Activated CD4-positive, alpha-beta T cell treated with anti-CD3 and anti-CD28 coated beads, Interleukin-2, amount 50 U/mL, for 1 hour (primary cell): ENCODE results near the gene HMX3.

Source experiments
- DNase-seq: peaks from one replicate; pipeline ENCODE4 v3.0.0-alpha.2; 2020

Gene HMX3

DNA sequence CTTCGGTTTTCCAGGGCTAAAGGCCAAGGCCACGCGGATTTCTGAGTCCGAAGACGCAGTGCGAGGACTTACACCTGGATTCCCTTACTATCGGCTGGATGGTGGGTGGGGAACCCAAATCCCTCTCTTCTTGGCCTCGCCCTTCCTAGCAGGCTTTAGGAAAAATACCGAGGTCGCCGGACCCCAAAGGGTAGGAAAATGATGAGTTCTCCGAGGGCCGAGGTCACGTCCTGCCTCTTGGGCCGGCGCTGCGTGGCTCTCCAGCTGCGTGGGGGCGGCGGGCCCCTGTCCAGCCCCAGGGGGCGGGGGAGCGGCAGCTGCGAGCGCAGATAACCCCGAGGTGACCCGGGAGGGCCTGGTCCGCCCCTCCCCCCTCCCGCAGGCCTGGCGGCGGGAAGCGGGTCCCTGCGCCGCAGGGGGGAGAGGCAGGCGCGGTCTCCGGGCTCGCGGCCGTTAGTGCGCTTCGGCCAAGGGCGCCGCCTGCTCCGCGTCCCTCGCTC lies 805 bp upstream of the HMX3 start:
- no peak for DNase-seq

DNA sequence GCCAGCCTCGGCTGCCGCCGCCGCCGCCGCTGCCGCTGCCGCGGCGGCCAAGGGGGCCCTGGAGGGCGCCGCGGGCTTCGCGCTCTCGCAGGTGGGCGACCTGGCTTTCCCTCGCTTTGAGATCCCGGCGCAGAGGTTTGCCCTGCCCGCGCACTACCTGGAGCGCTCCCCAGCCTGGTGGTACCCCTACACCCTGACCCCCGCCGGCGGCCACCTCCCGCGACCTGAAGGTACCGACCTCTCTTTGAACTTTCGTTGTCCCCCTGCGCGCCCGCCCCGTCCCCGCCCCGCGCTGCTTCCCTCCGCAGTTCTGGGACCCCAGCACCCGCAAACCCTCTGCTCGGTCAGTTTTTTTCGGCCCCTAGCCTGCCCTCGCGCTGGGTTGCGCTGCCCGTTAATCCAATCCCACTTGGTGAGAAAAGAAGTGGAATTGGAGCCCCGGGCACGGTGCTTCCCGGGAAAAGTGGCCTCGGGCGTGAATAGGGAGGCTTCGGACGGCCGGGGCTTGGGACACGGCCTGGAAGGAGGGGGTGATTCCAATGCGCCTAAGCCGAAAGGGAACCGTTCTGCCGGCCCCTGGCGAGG lies 543 bp downstream of the HMX3 start:
- no peak for DNase-seq

DNA sequence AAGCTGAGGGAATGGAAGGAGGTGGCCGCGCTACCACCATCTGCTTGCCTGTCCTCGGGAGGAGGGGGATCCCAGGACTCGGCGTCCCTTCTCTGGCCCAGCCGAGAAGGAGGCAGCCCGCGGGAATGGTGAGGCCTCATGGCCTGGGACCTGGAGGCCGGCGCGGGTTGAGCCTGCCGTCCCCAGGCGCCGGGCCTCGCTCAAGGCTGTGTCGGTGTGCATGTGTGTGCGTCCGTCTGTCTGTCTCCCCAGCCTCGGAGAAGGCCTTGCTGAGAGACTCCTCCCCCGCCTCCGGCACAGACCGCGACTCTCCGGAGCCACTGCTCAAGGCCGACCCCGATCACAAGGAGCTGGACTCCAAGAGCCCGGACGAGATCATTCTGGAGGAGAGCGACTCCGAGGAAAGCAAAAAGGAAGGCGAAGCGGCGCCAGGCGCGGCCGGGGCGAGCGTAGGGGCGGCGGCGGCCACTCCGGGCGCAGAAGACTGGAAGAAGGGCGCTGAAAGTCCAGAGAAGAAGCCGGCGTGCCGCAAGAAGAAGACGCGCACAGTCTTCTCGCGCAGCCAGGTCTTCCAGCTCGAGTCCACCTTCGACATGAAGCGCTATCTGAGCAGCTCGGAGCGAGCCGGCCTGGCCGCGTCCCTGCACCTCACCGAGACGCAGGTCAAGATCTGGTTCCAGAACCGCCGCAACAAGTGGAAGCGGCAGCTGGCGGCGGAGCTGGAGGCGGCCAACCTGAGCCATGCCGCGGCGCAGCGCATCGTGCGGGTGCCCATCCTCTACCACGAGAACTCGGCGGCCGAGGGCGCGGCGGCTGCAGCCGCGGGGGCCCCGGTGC lies 1.3 kb downstream of the HMX3 start:
- peak; percentile 27 for DNase-seq

DNA sequence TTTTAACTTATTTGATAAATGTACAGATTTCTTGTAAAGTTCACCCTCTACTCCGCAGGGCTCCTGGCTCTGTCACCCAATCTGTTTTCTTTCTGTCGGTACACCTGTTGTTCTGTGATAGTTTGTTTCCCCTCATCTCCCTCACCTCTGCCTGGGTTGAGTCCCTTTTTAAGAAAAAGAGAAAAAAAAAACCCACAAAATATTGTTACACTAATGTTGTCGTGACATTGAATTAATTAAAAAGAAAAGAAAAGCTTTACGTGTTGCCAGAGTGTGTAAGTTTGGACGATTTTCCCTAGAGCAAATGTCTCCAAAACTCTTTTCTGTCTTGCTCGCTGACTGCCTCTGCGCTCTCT lies 3.4 kb downstream of the HMX3 start:
- no peak for DNase-seq

DNA sequence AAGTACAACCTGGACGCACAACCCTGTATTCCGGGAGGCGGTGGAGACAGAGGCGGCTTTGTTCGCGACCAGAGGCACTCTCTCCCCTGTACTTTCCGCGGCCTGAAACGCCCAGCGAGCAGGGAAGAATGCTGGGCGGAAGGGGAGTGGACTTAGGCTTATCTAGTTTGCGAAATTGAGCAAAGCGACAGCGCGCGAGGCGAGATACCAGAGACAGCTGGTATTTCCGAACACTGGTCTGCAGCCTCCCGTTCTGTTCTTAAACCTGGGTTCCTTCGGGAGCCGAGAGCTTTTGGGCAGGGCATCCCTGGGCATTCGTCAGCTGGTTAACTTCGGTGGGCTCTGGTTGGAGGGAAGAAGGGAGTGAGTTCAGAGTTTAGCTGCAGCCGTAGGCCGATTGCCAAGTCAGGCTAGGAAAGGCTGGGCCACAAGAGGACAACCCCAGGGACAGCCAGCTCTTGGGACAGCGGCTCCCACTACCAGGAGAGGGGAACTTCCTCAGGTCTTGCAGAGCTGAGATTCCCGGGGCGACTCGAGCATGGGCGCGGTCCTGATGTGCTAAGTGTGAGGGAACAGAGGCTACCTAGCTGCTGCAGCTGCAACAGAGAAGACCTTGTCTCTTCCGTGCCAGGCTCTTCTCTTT lies 3.9 kb downstream of the HMX3 start:
- no peak for DNase-seq

DNA sequence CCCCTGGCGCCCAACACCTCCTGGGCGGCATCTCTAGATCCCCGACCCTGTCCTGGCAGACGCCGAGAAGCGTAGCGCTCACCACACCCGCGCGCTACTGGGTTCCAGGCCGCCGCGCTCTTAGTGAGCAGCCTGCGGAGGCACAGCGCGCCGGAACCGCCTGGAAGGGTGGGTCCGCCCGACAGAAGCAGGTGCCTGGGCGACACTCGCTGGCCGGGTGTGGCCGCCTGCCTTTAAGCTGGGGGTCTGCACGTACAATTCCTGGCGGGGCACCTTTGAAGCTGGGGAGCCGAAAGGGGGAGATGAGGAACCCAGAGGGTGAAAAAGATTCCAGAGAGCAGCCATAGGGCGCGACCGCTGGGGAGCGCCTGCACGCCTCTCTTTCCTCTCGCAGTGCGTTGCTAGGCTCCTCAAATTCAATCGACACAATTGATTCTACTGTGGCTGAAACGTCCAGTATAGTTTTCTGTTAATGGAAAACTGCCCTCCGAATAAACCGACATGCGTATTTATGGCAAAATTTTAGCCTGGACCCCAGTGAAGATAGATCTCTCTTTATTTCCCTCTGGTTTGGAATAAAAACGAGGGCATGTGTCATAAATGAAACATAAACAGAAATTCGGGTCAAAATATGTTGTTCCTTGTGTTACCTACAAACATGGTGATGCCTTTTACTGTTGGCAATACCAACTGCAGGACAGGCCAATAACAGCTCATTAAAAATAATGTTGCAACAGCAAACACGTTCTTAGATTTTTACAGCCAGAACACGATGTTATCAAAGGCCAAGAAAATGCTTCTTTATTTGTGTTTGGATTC lies 4.6 kb downstream of the HMX3 start:
- peak; percentile 15 for DNase-seq

DNA sequence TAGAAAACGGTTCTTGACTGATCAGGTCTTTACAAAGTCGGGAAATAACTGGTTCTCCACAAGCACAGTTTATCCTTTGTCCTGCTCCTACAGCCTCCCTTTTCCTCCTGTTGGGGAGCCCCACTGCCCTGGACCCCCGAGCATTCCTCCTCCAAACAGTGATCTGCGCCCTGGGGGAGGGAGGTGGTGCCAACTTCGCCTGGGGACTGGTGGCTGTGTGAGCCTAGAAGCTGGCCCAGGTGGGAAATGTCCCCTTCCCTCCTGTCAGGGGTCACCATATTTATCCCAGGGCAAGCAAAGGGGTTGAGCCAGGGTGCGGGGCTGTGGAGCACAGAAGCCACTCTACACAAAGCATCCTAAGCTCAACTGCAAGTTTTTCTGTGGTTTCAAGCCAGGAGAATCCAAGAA lies 5.2 kb downstream of the HMX3 start:
- DNase-seq = no peak

DNA sequence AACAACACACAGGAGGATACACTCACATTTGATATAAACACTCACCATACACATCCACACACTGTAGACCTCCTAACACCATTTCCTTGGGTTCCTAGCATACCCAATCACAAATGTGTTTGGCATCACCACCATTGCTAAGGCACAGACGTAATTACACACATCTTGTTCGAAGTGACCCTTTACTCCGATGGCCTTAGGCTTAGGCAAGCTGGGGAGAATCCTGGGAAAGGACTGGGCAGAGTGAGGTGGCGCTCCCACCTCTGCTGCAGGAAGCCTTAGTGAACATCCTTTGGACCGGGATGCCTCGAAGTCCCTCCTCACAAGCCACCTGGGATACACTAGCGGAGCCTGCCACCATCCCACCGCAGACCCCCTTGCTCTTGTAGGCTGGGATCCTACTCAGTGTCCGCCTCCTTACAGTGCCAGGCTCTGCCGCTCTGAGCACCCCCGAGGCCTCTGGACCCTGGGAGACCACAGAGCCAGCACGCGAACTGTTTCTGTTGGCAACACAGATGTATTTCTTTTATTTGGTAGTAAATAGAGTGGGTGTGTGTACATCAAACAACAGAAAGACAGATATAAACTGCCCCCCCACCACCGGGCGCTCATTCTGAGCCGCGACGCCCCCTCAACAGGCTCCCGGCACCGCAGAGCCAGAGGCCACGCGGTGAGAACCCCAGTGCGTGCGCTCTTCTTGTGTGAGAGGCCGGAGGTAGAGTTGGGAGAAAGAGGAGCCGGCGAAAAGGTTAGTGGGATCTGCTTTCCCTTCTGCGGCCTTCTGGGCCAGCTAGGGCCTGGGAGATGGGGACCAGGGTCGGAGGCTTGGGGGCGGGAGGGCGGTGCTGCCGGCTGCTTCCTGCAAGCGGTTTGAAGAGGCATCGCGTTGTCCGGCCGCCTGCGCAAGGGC lies 6.3 kb downstream of the HMX3 start:
- DNase-seq = no peak

DNA sequence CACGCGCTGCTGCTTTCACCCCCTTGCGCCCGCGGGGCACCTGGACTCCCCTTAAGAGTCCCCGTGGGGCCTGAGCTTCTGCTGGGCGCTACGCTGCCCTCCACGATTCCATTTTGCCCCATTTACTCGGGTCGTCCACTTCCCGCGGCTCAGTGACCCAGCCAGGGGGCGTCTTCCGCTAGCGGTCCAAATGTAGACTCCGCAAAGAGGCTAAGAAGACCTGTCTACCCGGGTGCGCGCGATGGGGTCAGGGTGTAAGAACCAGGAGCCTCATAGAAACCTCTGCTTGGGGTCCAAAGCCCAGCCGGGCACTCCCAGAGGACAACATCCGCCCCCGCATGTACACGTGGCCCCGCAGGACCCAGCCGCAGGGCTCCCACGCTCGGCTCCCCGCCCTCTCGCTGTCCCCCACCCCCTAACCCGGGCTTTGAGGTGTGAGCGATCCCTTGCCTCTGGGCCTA lies 7.0 kb downstream of the HMX3 start:
- DNase-seq = no peak

DNA sequence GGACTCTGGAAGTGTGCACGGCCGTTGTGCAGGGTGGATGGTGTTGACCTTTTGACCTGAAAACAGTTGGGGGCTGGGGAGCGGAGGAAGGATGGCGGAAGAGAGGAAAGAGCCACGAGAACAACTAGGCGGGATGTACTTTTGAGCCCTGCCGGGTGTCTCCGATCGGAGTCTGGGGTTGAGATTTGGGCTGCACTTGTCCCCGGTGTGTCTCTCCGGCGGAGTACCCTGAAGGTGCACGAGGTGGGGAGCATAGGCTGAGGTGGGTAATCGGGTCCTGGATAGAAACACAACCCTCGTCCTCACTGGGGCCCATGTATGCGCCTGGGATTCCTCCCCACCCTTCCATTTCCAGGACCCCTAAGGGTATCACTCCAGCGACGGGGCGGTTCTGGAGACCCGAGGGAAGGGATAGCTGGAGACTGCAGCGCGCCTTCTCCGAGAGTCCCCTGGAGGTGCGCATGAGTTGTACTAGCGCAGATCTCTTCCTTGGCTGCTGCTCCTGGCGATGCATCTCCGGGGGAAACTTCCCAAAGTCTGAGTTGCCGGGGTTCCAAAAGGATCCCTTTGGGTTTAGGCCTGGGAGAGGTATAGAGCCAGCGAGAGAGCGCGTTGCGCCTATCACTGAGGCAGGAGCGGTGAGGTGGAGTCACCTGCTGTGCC lies 7.5 kb downstream of the HMX3 start:
- no peak for DNase-seq

DNA sequence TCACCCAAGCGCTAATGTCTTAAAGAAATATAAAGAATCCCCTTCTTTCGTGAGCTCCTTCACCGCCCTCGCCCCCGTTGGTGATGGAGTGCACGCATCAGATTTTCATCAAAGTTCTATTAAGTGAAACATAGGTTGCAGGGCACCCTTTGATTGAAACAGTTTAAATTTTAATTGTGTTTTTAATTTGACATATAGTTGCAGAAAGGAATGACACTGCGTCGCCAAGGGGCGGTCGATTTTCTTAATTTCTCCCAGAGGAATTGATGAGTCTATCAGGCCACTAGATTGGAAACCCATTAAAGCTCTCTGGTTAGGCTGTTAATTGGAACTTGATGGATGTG lies 8.0 kb downstream of the HMX3 start:
- DNase-seq = no peak

DNA sequence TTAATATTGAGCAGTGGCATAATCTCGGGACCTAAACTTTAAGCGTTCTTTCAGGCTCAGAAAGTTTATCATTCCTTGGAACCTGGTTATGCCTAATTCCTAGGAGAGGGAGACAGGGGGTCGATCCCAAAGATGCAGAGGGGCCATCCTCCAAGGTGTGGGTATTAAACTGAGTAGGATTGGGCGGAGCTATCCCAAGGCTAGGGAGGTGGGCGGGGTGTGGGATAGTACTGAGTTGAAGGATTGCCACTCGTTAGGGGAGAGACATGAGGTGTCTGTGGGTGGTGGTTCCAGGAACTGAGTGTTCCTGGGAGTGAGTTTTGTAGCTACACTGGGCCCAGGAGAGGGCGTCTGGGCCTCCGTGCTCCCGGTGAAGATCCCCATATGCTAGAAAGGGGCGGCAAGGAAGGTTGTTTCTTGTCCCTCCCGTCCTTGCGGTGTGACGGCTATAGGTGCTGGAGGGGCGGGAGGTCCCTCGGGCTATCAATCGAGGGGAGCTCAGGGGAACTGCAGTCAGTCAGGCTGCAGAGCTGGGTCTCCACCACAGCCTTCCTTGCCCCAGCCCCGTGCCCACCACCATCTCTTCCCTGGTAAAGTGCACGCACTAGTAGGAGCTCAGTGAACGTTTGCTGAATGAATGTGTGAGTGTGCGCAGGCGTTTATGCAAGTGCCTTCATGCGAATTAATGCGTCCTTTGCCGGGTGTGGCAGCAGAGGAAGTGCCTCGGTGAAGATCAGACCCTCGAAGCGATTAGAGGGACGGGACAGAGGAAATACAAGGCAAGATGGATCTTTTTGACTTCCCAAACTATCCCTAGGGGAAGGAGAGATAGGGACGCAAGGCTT lies 9.1 kb downstream of the HMX3 start:
- no peak for DNase-seq

DNA sequence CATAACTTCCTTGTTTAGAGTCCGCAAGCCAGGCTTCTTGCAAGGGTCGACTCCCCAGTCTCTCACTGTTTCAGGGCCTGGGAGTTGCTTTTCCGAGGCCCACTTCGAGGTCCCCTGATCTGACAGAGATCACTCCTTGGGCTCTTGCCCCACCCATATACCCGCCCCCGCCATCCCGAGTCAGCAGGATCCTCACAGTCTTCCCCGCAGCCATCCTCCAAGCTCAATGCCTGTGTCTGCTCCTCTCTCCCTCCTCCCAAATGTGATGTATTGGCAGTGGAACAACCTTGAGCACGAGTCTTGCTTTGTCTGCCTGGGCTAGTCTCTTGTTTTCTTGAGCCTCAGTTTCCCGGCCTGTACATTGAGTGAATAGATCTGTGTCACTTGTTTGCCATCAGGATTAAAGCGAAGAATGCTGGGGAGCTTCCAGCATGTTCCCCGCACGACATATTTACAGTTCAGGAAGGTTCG lies 9.8 kb downstream of the HMX3 start:
- DNase-seq = no peak

DNA sequence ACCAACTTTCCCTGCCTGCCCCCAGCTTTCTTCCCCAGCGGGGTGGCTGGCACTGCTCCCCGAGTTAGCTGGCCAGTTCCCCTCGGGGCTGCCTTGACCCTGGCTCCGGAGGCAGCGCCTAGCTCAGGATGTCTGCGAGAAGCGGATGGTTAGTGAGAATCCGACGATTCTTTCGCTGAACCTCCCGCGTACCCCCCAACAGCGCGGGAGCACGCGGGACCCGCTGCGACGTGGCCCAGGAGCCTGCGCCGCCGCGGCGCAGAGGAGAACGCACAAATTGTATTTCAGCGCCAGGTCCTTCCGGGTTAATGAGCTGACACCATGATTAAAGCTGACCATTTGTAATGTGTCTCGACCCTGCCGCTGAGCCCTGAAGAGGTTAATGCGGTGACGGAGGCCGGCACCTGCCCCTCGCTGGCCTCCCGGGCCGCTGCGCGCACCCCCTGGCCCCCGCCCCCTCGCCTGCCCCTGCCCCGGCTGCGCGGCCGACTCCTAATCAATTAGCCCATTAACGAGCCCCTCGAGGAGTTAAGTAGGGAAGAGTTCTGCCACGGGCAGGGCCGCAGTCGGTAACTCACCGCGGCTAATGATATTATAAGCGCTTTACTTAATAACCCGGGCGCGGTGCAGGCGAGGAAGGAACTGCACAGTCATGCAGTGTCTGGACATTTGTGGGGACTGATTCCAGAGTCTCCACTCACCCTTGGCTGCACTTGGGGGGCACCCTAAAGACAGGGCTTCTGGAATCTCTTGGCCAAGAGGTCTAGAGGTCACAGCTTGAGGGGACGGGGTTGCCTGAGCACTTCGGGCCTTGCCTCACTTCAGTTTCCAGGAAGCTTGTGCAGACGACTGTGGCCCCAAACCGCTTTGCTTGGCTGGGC lies 10.5 kb downstream of the HMX3 start:
- no peak for DNase-seq

DNA sequence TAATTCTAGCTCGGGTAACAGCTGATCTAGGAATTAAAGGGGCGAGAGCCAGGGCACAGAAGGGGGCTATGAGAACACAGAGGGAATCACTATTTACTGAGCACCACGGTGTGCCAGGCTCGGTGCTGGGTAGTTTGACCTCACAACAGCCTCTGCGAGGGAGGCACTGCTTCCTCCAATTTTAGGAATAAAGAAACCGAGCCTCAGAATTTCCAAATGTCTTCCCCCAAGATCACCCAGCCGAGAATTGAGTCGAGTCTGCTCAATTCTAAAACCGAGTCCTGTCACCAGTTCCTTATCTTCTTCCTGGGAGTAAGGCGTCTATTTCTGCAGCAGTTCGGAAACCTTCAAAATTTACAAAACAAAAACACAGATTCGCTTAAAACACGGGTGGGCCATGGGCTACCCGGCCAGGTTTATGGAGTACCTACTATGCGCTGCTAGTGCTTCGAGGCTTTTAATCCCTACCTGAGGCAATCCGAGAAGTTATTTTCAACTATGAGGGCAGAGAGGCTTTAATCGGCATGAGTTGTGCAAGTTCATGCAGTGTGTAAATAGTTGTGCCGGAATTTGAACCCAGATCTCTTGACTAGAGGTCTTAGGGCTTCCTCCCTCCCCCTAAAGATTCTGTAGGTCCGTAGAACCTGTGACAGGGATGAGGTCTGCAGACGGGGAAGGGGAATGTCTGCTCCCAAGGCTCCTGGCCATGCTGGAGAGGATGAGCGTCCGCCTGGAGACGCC lies 11.3 kb downstream of the HMX3 start:
- DNase-seq = no peak

DNA sequence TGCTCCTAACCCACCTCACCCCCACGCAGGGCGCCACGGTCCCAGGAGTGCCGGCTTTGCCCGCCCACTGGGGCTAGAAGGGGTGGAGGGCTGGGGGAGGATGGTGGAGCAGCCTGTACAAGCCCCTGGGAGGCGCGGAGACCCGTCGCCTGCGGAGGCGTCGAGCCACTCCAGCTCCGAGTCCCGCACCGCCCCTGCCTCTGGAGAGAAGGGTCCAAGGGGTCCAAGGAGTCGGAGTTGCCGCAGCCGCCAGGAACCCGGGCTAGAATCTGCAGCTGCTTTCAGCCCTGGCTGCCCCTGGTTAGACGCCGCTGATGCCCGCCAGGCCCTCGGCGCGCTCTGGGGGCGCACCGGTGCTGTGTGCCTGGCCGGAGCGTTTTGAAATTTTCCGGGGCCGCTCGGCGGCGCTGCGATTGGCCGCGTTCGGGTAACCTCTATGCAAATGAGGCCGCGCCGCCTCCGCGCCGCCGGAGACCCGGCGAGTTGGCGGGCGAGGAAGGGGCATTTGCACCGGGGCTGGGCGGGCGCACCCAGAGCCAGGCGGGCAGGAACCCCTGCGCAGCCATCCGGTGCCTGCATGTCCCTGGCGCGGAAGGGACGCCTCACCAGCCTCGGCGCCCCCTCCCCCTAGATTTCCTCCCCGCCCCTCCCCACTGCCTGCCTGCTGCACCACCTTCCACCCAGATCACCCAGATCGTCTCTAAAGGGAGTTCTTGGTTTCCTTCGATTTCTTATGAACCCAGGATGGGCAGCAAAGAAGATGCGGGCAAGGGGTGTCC lies 12.1 kb downstream of the HMX3 start, which contains the start of gene HMX2:
HMX2 (plus strand) TSS at position 502 of the 779 bp plus-strand sequence; CDS start at position 745, 243 bp downstream.
- DNase-seq = peak; percentile 36

DNA sequence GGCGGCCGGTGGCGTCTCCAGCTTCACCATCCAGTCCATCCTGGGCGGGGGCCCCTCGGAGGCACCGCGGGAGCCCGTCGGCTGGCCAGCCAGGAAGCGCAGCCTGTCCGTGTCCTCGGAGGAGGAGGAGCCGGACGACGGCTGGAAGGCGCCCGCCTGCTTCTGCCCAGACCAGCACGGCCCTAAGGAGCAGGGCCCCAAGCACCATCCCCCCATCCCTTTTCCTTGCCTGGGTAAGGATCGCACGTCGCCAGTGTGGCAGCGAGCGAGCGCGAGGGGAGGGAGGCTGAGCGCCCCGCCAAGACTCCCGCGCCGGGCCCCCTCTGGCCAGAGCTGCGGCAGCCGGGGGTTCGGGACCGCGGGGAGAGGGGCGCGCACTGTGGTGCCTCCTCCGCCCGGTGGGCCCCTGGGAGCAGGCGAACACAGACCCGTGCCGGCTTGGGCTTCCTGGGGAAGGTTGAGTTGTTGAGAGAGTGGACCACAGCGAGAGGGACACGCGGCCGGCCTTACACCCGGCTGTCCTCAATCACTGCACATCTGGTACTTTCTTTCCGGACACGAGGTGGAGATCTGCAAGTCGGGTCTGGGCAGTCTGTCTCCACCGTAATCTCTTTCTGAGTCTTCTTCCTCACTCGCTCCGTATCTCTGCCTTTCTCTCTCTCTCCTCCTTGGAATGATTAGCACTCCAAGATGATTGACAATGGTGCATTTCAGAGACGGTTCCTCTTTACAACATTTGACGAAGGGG lies 12.8 kb downstream of the HMX3 start:
- no peak for DNase-seq
